NCI-H2107 treated with DMSO at 0.1 percent for 48 hours (cell line): Measurements from ENCODE around the gene PTTG1.

Source experiments
- DNase-seq: peaks from one replicate; lab custom pipeline; 2025; ENCODE audit not compliant: unreplicated experiment; lab: John Stamatoyannopoulos, UW

Gene PTTG1

GRCh38 chr5:160470437-160471361 is 49.0 kb downstream of the PTTG1 start:
- no peak for DNase-seq

- no peak for DNase-seq
These were observed 50.1 kb downstream of the PTTG1 start for GRCh38 chr5:160471761-160472160.

- no peak for DNase-seq
These were observed 50.8 kb downstream of the PTTG1 start for GRCh38 chr5:160472482-160472881.

DNA sequence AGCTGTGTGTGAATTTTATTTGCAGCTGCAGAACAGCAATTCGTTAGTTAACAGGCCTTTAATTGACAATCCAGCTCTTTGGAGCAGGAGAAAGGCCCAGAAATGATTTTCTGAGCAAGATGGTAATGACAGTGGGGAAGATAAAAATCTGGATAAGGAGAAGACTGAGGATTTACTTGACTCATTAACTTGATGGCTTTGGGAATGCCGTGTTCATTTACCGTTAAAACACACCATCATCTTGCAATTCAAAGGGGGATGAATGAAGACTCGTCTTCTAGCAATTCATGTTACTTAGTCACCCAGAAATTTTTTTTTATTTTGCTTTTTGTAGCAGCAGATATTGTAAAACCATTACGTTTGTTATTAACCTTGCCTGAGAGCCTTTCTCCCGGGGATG is 52.0 kb downstream of the PTTG1 start:
- no peak for DNase-seq

DNA sequence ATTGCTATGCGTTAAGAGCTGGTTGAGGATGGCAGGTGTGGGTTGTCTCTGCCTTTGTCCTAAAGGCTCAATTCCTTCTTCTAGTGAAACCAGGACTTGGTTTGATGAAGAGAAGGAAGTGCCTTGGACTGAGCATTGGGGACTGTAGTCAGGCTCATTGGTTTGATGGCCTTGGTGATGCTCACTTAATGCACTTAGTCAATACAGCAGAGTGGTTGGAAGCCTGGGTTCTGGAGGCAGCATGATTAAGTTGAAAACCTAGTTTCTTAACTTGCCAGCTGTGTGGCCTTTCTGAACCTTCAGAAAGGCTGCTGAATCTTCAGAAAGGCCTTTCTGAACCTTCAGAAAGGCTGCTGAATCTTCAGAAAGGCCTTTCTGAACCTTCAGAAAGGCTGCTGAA is 52.4 kb downstream of the PTTG1 start:
- DNase-seq: no peak

- no peak for DNase-seq
These were observed 54.3 kb downstream of the PTTG1 start for GRCh38 chr5:160475864-160476438.

DNA sequence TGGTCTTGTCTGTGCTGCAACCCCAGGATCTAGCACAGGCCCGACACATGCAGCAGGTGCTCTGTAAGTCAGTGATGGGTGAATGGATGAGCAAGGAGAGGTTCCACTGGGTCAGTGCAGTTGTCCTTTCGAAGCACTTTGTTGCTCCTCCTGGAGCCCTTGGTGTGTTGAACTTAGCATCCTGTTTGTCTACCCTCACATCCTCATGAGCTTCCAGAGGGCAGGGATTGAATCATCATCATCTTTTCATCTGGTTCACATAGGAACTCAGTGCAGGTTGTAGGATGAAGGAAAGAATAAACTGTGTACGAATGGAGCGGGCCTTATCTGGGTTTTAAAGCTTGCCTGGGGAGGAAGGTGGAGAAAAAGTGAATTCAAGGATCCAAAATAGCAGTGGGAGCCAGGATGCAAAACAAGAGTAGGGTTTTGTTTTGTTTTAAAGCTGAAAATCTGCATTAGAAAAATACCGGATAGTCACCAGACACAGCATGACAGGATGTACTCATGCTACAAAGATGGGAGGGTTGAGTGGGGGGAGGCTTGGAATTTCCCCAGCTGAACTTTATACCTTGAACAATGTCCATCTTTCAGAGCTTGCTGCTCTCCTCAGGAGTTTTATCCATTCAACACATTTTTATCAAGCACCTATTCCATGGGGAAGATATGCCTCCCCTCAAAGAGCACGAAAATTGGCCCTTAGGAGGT is 55.8 kb downstream of the PTTG1 start:
- no peak for DNase-seq

DNA sequence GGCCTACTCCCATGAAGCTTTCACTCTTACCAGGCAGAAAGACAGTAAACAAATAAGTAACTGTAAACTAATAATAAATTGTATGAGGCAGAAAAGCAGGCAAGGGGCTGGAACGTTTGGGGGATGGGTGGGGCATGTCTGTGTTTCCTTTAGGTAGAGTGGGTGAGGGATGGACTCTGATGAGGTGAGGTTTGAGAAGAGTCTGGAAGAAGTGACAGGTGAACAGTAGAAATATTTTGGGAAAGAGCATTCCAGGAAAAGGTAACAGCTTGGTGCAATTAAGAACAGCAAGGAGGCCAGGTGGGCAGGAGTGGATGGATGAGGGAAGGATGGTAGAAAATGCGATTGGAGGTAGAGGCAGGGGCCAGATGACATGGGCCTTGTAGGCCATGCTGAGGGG is 56.5 kb downstream of the PTTG1 start:
- no peak for DNase-seq
